Measurements from ENCODE around the gene CACNA1C. TPM values are rescaled to one million over a fixed set of nuclear protein-coding genes. Genes with fewer than 3 reads are reported as not detected.

CACNA1C gene
- total RNA-seq, 4 donors from 2014 or later = 2.0 to 4.2 (median 2.5) TPM

- H3K27ac ChIP-seq = no peak overlapping the region
- DNase-seq = no peak
- WGBS, 2 donors = 79 to 88% methylated on average over 3 of the region's 3 CpGs
- no peaks in the 10 kb centered on the region for H3K9me3 ChIP-seq
- no peaks in the 10 kb centered on the region for H3K4me1 ChIP-seq
- TF ChIP-seq, protein P1, sequence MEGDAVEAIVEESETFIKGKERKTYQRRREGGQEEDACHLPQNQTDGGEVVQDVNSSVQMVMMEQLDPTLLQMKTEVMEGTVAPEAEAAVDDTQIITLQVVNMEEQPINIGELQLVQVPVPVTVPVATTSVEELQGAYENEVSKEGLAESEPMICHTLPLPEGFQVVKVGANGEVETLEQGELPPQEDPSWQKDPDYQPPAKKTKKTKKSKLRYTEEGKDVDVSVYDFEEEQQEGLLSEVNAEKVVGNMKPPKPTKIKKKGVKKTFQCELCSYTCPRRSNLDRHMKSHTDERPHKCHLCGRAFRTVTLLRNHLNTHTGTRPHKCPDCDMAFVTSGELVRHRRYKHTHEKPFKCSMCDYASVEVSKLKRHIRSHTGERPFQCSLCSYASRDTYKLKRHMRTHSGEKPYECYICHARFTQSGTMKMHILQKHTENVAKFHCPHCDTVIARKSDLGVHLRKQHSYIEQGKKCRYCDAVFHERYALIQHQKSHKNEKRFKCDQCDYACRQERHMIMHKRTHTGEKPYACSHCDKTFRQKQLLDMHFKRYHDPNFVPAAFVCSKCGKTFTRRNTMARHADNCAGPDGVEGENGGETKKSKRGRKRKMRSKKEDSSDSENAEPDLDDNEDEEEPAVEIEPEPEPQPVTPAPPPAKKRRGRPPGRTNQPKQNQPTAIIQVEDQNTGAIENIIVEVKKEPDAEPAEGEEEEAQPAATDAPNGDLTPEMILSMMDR (IDR thresholded peaks at IDR 0.05) = no peak
- no peaks in the 10 kb centered on the region for H3K36me3 ChIP-seq
- intact Hi-C loops (cut with DNase I) = no loop called here
- H3K27me3 ChIP-seq = no peaks in the 10 kb centered on the region
- no peak overlapping the region for H3K4me3 ChIP-seq (replicated peaks in 1 of 3)
These were observed 179.2 kb downstream of the CACNA1C start for GRCh38 chr12:2231956-2232355.

- no peak overlapping the region for H3K4me3 ChIP-seq (replicated peaks in 1 of 3)
- WGBS, 2 donors = 92% methylated on average over 3 of the region's 3 CpGs
- no peaks in the 10 kb centered on the region for H3K36me3 ChIP-seq
- no peaks in the 10 kb centered on the region for H3K4me1 ChIP-seq
- H3K9me3 ChIP-seq = no peaks in the 10 kb centered on the region
- no peak for TF ChIP-seq POLR2A (IDR thresholded peaks at IDR 0.05)
- TF ChIP-seq, protein P1 (IDR thresholded peaks at IDR 0.05) = no peak
- no peak for DNase-seq
- intact Hi-C loops (cut with DNase I) = no loop called here
- H3K27ac ChIP-seq = no peak overlapping the region
- no peaks in the 10 kb centered on the region for H3K27me3 ChIP-seq
These were observed 180.2 kb downstream of the CACNA1C start for GRCh38 chr12:2233034-2233433.

GRCh38 chr12:2234091-2234490 lies 181.3 kb downstream of the CACNA1C start:
- no peaks in the 10 kb centered on the region for H3K9me3 ChIP-seq
- DNase-seq = no peak
- TF ChIP-seq POLR2A (IDR thresholded peaks at IDR 0.05) = no peak
- TF ChIP-seq, protein P1 (IDR thresholded peaks at IDR 0.05) = no peak
- H3K27me3 ChIP-seq = no peaks in the 10 kb centered on the region
- H3K4me3 ChIP-seq (replicated peaks in 1 of 3) = no peak overlapping the region
- H3K4me1 ChIP-seq = no peaks in the 10 kb centered on the region
- intact Hi-C loops (cut with DNase I) = no loop called here
- H3K36me3 ChIP-seq = no peaks in the 10 kb centered on the region
- no peak overlapping the region for H3K27ac ChIP-seq
- WGBS, 2 donors = 89 to 95% methylated on average over 5 to 6 of the region's 6 CpGs

DNA sequence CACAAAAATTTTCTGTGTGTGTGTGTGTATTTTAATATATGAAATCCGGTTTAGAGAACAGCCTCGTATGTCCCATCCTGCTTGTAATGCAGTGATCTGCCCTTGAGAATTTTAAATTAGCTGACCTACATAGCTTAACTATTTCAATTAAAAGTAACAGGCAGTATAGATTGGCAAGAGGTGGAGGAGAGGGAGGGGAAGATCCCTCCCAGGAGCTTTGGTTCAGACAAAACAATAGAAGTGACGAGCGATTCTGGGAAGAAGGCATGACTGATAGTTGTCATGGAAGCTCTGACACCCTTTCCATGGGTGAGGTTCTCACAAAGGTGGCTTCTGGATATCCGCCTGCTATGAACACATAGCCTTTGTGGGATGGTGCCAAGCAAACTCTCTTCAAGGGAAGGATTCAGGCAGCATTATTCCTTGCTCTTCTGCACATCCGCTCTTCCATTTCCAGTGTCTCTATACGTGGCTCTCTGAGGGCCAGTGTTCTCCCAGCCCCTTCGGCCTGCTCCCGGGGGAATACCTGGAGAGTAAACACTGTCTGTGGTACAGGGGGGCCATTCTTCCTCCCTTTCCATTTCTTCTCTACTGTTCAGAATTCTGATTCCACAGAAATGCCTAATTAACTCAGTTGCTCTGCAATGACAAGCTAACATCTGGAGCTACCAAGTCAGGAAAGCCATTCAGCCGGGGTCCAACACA lies 182.0 kb downstream of the CACNA1C start:
- Histone ChIP-seq H3K4me1 (no peaks in the 10 kb centered on the region), H3K9me3 (no peaks in the 10 kb centered on the region), H3K27me3 (no peaks in the 10 kb centered on the region), H3K27ac (no peak overlapping the region), H3K36me3 (no peaks in the 10 kb centered on the region), H3K4me3 (replicated peaks in 1 of 3) (no peak overlapping the region)
- no peak for DNase-seq
- TF ChIP-seq, protein P1 (IDR thresholded peaks at IDR 0.05) = no peak
- no peak for TF ChIP-seq POLR2A (IDR thresholded peaks at IDR 0.05)
- 88 to 92% methylated on average over 10 of the region's 10 CpGs for WGBS, 2 donors
- intact Hi-C loops (cut with DNase I) = no loop called here

DNA sequence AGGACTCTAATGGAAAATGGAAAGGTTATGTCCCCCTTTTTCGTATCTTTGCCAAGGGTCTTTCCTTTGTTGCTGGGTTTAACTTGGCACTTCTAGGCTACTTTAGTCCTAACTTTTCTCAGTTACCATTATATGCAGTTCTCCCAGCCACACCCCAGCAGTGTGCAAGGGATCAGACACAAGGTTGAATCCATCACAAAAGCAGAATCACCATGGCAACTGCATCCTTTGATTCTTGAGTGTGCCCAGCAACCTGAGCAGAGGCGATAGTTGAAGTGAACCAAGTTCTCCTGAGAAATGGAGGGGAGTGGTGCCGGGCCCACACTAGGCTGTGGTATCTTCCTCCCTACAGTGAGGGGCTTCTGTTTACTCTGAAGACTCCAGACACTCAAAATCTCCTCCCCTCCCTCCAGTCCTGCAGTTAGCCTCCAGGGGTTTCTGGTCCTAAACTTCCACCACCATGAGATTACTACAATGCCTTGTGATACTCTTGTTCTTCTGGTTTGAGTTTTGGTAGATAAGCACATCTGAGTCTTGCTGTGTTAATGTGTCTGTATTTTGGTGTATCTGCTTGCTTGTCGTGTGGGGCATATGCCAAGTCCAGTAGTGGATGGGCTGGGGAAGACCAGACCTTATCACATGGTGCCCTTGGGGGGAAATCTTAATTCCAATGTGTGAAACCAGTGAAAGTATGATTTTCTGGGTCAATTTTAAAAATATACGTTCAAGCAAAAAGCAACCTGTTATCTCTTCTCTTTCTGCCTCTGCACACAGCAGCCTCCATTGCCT lies 183.9 kb downstream of the CACNA1C start:
- Histone ChIP-seq H3K9me3 (no peaks in the 10 kb centered on the region), H3K27me3 (no peaks in the 10 kb centered on the region), H3K4me3 (replicated peaks in 1 of 3) (no peak overlapping the region), H3K36me3 (no peaks in the 10 kb centered on the region), H3K27ac (no peak overlapping the region), H3K4me1 (no peaks in the 10 kb centered on the region)
- 90 to 95% methylated on average over 5 of the region's 5 CpGs for WGBS, 2 donors
- intact Hi-C loops (cut with DNase I) = no loop called here
- TF ChIP-seq, protein P1 (IDR thresholded peaks at IDR 0.05) = no peak
- no peak for TF ChIP-seq POLR2A (IDR thresholded peaks at IDR 0.05)
- no peak for DNase-seq
